ENCODE data around the gene NACC2. TPM values are rescaled to one million over a fixed set of nuclear protein-coding genes. Genes with fewer than 3 reads are reported as not detected.

Gene NACC2
- total and polyA plus RNA-seq, 9 of the 15 experiments (the other 6 are each of a cell fraction or from before 2014, with no cell fraction given): 0.70 to 25.1 (median 5.6) TPM

DNA sequence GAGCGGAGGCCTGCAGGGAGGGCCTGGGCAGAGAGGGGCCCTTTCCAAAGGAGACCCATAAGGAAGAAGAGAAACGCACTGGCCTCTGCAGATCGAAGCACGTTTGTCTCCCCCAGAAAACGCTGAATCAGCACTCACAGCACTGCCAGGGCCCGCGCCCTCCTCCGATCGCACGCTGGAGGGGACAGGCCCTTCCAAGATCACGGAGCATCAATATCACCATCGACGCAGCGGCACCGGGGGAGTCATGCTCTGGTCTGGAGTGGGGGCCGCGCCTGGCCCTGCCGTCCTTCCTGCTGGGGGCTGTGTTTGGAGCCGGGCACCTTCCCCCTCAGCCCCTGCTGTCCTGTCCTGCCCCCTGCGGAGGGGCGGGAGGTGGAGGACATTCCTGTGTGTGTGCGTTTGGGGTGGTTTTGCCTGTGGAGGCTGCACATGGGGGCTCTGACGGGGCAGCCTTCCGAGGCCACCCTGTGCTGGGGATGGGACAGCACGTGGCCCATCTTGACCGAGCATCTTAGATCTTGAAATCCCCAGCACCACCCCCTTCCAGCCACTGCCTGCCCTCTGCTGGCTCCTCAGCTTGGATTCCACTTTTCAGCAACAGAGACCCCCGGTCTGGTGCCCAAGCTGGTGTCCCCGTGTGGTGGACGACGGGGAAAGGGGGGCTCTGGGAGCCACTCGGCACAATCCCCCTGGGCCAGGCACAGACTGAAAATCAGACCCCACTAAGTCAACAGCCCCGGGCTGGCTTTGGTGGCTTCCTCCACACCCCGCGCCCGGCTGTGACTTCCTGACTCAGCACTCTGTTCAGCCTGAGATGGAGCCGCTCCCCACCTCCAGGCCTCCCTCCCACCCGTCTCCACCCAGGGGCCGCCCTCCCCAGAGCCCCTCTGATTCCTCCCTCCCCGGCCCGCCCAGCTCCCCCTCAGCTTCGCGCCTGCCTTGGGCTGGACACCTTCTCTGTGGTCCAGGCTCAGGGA is 15.3 kb upstream of the NACC2 start (continued):
- TF ChIP-seq HDGF (IDR thresholded peaks at IDR 0.05): no peak
- TF ChIP-seq BDP1 (IDR thresholded peaks at IDR 0.05; ENCODE audit: insufficient read depth, insufficient read length): no peak
- TF ChIP-seq, protein P1, sequence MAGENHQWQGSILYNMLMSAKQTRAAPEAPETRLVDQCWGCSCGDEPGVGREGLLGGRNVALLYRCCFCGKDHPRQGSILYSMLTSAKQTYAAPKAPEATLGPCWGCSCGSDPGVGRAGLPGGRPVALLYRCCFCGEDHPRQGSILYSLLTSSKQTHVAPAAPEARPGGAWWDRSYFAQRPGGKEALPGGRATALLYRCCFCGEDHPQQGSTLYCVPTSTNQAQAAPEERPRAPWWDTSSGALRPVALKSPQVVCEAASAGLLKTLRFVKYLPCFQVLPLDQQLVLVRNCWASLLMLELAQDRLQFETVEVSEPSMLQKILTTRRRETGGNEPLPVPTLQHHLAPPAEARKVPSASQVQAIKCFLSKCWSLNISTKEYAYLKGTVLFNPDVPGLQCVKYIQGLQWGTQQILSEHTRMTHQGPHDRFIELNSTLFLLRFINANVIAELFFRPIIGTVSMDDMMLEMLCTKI (IDR thresholded peaks at IDR 0.05; ENCODE audit: partially characterized antibody): no peak
- TF ChIP-seq, protein P2, sequence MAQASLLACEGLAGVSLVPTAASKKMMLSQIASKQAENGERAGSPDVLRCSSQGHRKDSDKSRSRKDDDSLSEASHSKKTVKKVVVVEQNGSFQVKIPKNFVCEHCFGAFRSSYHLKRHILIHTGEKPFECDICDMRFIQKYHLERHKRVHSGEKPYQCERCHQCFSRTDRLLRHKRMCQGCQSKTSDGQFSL (CRISPR knock-in tag; IDR thresholded peaks at IDR 0.05): peak; percentile 24; the same call in 1 of the 2 replicates
- TF ChIP-seq, protein P2 (tag; IDR thresholded peaks at IDR 0.05): peak in 1 of 2 experiments; percentile 37; a peak in 1 of 4 replicates
- TF ChIP-seq, protein P3, sequence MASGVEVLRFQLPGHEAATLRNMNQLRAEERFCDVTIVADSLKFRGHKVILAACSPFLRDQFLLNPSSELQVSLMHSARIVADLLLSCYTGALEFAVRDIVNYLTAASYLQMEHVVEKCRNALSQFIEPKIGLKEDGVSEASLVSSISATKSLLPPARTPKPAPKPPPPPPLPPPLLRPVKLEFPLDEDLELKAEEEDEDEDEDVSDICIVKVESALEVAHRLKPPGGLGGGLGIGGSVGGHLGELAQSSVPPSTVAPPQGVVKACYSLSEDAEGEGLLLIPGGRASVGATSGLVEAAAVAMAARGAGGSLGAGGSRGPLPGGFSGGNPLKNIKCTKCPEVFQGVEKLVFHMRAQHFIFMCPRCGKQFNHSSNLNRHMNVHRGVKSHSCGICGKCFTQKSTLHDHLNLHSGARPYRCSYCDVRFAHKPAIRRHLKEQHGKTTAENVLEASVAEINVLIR (CRISPR knock-in tag; IDR thresholded peaks at IDR 0.05): no peak
- TF ChIP-seq, protein P4, sequence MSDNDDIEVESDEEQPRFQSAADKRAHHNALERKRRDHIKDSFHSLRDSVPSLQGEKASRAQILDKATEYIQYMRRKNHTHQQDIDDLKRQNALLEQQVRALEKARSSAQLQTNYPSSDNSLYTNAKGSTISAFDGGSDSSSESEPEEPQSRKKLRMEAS (CRISPR knock-in tag; IDR thresholded peaks at IDR 0.05): peak; percentile 65; the same call in 1 of the 2 replicates
- no peak for TF ChIP-seq ZNF217 (CRISPR knock-in tag; IDR thresholded peaks at IDR 0.05)
- TF ChIP-seq, protein P5, sequence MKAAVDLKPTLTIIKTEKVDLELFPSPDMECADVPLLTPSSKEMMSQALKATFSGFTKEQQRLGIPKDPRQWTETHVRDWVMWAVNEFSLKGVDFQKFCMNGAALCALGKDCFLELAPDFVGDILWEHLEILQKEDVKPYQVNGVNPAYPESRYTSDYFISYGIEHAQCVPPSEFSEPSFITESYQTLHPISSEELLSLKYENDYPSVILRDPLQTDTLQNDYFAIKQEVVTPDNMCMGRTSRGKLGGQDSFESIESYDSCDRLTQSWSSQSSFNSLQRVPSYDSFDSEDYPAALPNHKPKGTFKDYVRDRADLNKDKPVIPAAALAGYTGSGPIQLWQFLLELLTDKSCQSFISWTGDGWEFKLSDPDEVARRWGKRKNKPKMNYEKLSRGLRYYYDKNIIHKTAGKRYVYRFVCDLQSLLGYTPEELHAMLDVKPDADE (conservative IDR thresholded peaks at IDR 0.05; ENCODE audit: control insufficient read depth, low read depth, low read length): no peak
- TF ChIP-seq MYC (IDR thresholded peaks at IDR 0.05; ENCODE audit: low read depth, low read length): peak; percentile 85
- peak; percentile 37; the same call in 1 of the 2 replicates for TF ChIP-seq MYC (CRISPR knock-in tag; IDR thresholded peaks at IDR 0.05; ENCODE audit: borderline replicate concordance, low read depth)
- TF ChIP-seq ZBTB7A (IDR thresholded peaks at IDR 0.05; ENCODE audit: borderline replicate concordance, control insufficient read depth, low read depth, low read length): peak; percentile 63
- TF ChIP-seq, protein P6, sequence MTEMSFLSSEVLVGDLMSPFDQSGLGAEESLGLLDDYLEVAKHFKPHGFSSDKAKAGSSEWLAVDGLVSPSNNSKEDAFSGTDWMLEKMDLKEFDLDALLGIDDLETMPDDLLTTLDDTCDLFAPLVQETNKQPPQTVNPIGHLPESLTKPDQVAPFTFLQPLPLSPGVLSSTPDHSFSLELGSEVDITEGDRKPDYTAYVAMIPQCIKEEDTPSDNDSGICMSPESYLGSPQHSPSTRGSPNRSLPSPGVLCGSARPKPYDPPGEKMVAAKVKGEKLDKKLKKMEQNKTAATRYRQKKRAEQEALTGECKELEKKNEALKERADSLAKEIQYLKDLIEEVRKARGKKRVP (CRISPR knock-in tag; IDR thresholded peaks at IDR 0.05): no peak
- TF ChIP-seq SMARCC2 (IDR thresholded peaks at IDR 0.05; ENCODE audit: low read depth): no peak
- no peak for TF ChIP-seq HIVEP1 (CRISPR knock-in tag; IDR thresholded peaks at IDR 0.05)
- TF ChIP-seq, protein P7, sequence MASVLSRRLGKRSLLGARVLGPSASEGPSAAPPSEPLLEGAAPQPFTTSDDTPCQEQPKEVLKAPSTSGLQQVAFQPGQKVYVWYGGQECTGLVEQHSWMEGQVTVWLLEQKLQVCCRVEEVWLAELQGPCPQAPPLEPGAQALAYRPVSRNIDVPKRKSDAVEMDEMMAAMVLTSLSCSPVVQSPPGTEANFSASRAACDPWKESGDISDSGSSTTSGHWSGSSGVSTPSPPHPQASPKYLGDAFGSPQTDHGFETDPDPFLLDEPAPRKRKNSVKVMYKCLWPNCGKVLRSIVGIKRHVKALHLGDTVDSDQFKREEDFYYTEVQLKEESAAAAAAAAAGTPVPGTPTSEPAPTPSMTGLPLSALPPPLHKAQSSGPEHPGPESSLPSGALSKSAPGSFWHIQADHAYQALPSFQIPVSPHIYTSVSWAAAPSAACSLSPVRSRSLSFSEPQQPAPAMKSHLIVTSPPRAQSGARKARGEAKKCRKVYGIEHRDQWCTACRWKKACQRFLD (CRISPR knock-in tag; IDR thresholded peaks at IDR 0.05): no peak
- TF ChIP-seq NR2F6 (CRISPR knock-in tag; IDR thresholded peaks at IDR 0.05): no peak
- TF ChIP-seq NR4A1 (CRISPR knock-in tag; IDR thresholded peaks at IDR 0.05): no peak
- TF ChIP-seq NR4A1 (tag; IDR thresholded peaks at IDR 0.05): peak; percentile 48; the same call in 1 of the 2 replicates

All from K562 (cell line).